Activated naive CD8-positive, alpha-beta T cell (primary cell): ENCODE results near the gene ARHGAP22.

Experiments
- H3K27ac Mint-ChIP-seq: one replicate; pipeline ENCODE4 v1.8.0; 2021; ENCODE audit warnings: mixed read lengths
- H3K27me3 Mint-ChIP-seq: one replicate; pipeline ENCODE4 v1.8.0; 2021; ENCODE audit warnings: mixed read lengths
- H3K36me3 Mint-ChIP-seq: one replicate; pipeline ENCODE4 v1.8.0; 2021; ENCODE audit warnings: mixed read lengths
- H3K4me1 Mint-ChIP-seq: one replicate; pipeline ENCODE4 v1.8.0; 2021; ENCODE audit warnings: low read depth, mixed read lengths
- H3K4me3 Mint-ChIP-seq: one replicate; pipeline ENCODE4 v1.8.0; 2021; ENCODE audit warnings: mild to moderate bottlenecking, mixed read lengths
- H3K9me3 Mint-ChIP-seq: one replicate; pipeline ENCODE4 v1.8.0; 2021; ENCODE audit warnings: low read depth, mixed read lengths

Gene ARHGAP22

GRCh38 chr10:48638739-48639527, 34.1 kb upstream of the ARHGAP22 start:
- Mint-ChIP-seq H3K9me3 (peaks cover 14% of the 10 kb centered on the region), H3K4me3 (no peak overlapping the region), H3K36me3 (no peaks in the 10 kb centered on the region), H3K4me1 (peaks cover 8% of the 10 kb centered on the region), H3K27me3 (peaks cover 26% of the 10 kb centered on the region), H3K27ac (no peak overlapping the region)

GRCh38 chr10:48638158-48638557, 33.3 kb upstream of the ARHGAP22 start:
- Mint-ChIP-seq H3K27me3 (peaks cover 26% of the 10 kb centered on the region), H3K4me1 (peaks cover 13% of the 10 kb centered on the region), H3K4me3 (no peak overlapping the region), H3K9me3 (peaks cover 14% of the 10 kb centered on the region), H3K27ac (no peak overlapping the region), H3K36me3 (no peaks in the 10 kb centered on the region)

- Mint-ChIP-seq H3K4me3 (no peak overlapping the region), H3K4me1 (peaks cover 13% of the 10 kb centered on the region), H3K27me3 (peaks cover 26% of the 10 kb centered on the region), H3K9me3 (peaks cover 14% of the 10 kb centered on the region), H3K36me3 (no peaks in the 10 kb centered on the region), H3K27ac (no peak overlapping the region)
These were observed 32.0 kb upstream of the ARHGAP22 start for GRCh38 chr10:48636901-48637300.

GRCh38 chr10:48636231-48636630, 31.4 kb upstream of the ARHGAP22 start:
- Mint-ChIP-seq H3K27ac (no peak overlapping the region), H3K4me3 (no peak overlapping the region), H3K4me1 (peaks cover 13% of the 10 kb centered on the region), H3K9me3 (peaks cover 14% of the 10 kb centered on the region), H3K36me3 (no peaks in the 10 kb centered on the region), H3K27me3 (peaks cover 25% of the 10 kb centered on the region)

GRCh38 chr10:48634984-48635557, 30.2 kb upstream of the ARHGAP22 start:
- Mint-ChIP-seq H3K4me3 (no peak overlapping the region), H3K36me3 (no peaks in the 10 kb centered on the region), H3K27me3 (peaks cover 22% of the 10 kb centered on the region), H3K4me1 (peaks cover 13% of the 10 kb centered on the region), H3K27ac (no peak overlapping the region), H3K9me3 (peaks cover 10% of the 10 kb centered on the region)

GRCh38 chr10:48634198-48634983, 29.5 kb upstream of the ARHGAP22 start:
- Mint-ChIP-seq H3K9me3 (peaks cover 3% of the 10 kb centered on the region), H3K4me3 (no peak overlapping the region), H3K27ac (no peak overlapping the region), H3K27me3 (peaks cover 22% of the 10 kb centered on the region), H3K36me3 (no peaks in the 10 kb centered on the region), H3K4me1 (peaks cover 13% of the 10 kb centered on the region)

- peaks cover 20% of the 10 kb centered on the region for H3K27me3 Mint-ChIP-seq
- peaks cover 13% of the 10 kb centered on the region for H3K4me1 Mint-ChIP-seq
- H3K27ac Mint-ChIP-seq = no peak overlapping the region
- H3K4me3 Mint-ChIP-seq = no peak overlapping the region
- H3K9me3 Mint-ChIP-seq = peaks cover 2% of the 10 kb centered on the region
- H3K36me3 Mint-ChIP-seq = no peaks in the 10 kb centered on the region
These were observed 28.7 kb upstream of the ARHGAP22 start for GRCh38 chr10:48633381-48634197.

- peaks cover 10% of the 10 kb centered on the region for H3K27me3 Mint-ChIP-seq
- H3K36me3 Mint-ChIP-seq = no peaks in the 10 kb centered on the region
- H3K9me3 Mint-ChIP-seq = no peaks in the 10 kb centered on the region
- no peak overlapping the region for H3K4me3 Mint-ChIP-seq
- no peak overlapping the region for H3K27ac Mint-ChIP-seq
- peaks cover 13% of the 10 kb centered on the region for H3K4me1 Mint-ChIP-seq
These were observed 27.3 kb upstream of the ARHGAP22 start for GRCh38 chr10:48632166-48632565.

GRCh38 chr10:48627984-48628609, 23.2 kb upstream of the ARHGAP22 start:
- H3K4me1 Mint-ChIP-seq = no peaks in the 10 kb centered on the region
- no peaks in the 10 kb centered on the region for H3K36me3 Mint-ChIP-seq
- no peak overlapping the region for H3K4me3 Mint-ChIP-seq
- no peaks in the 10 kb centered on the region for H3K9me3 Mint-ChIP-seq
- H3K27me3 Mint-ChIP-seq = no peaks in the 10 kb centered on the region
- H3K27ac Mint-ChIP-seq = no peak overlapping the region

- Mint-ChIP-seq H3K36me3 (no peaks in the 10 kb centered on the region), H3K4me1 (no peaks in the 10 kb centered on the region), H3K9me3 (no peaks in the 10 kb centered on the region), H3K27me3 (no peaks in the 10 kb centered on the region), H3K4me3 (no peak overlapping the region), H3K27ac (no peak overlapping the region)
These were observed 22.3 kb upstream of the ARHGAP22 start for GRCh38 chr10:48626986-48627731.

GRCh38 chr10:48626447-48626846, 21.6 kb upstream of the ARHGAP22 start:
- Mint-ChIP-seq H3K27me3 (no peaks in the 10 kb centered on the region), H3K27ac (no peak overlapping the region), H3K4me1 (no peaks in the 10 kb centered on the region), H3K9me3 (no peaks in the 10 kb centered on the region), H3K4me3 (no peak overlapping the region), H3K36me3 (no peaks in the 10 kb centered on the region)

GRCh38 chr10:48625826-48626134, 20.9 kb upstream of the ARHGAP22 start:
- Mint-ChIP-seq H3K27ac (no peak overlapping the region), H3K9me3 (no peaks in the 10 kb centered on the region), H3K4me1 (no peaks in the 10 kb centered on the region), H3K4me3 (no peak overlapping the region), H3K36me3 (no peaks in the 10 kb centered on the region), H3K27me3 (no peaks in the 10 kb centered on the region)

- no peak overlapping the region for H3K4me3 Mint-ChIP-seq
- H3K27ac Mint-ChIP-seq = no peak overlapping the region
- H3K36me3 Mint-ChIP-seq = no peaks in the 10 kb centered on the region
- H3K27me3 Mint-ChIP-seq = no peaks in the 10 kb centered on the region
- H3K9me3 Mint-ChIP-seq = no peaks in the 10 kb centered on the region
- H3K4me1 Mint-ChIP-seq = no peaks in the 10 kb centered on the region
These were observed 18.8 kb upstream of the ARHGAP22 start for GRCh38 chr10:48623607-48624132.

GRCh38 chr10:48623009-48623408, 18.1 kb upstream of the ARHGAP22 start:
- Mint-ChIP-seq H3K9me3 (no peaks in the 10 kb centered on the region), H3K27me3 (no peaks in the 10 kb centered on the region), H3K4me1 (no peaks in the 10 kb centered on the region), H3K4me3 (no peak overlapping the region), H3K36me3 (no peaks in the 10 kb centered on the region), H3K27ac (no peak overlapping the region)
